NCI-H2227 treated with DMSO at 0.1 percent for 48 hours (cell line): Measurements from ENCODE around the gene PRSS56.
A peak's percentile ranks its signal among the peaks of the same experiment; 100 is the strongest.

Source experiments
- DNase-seq: peaks from one replicate; lab custom pipeline; 2025; lab: John Stamatoyannopoulos, UW

Gene PRSS56

GRCh38 chr2:232502511-232502910, 17.7 kb upstream of the PRSS56 start:
- DNase-seq, result no peak

DNA sequence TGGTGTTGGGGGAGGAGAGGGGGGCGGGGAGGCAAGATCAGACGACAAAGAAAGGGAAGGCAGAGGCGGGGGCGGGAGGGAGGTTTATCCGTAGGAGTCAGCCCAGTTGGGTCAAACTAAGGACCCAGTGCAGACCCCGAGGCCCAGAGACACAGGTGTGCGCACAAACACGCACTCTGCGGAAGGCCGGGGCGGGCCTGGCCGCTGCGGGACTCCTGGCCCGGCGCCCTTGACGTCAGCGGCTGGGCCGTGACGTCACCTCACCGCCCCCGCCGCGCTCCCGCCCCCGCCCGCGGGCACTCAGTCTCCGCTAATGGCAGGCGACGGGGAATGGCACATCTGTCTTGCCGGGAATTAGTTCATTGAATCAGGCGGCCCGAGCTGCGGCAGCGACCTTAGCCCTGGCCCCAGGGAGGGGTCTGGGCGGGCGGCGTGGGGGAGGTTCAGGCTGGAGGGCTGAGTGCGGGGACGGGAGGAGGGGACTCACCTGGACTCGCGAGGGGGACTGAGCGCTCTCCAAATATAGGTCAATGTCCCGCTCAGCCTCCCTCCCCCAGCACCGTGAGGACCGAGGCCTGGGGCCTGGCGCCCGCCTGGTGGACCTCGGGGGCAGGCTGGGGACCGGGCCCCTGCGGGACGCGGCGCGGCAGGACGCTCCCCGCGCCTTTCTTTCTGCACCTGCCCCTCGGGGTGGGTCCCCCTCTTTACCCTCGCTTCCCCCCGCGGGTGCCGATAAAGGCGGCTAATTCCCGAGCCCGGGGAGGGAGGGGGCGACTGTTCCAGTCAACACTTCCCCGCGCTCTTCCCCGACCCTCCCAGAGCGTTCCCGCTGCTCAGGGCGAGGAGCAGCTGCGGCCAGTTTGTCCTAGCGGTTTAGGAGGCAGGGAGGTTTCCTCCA, 17.0 kb upstream of the PRSS56 start:
- peak; percentile 47 for DNase-seq

GRCh38 chr2:232503809-232504323, 16.3 kb upstream of the PRSS56 start:
- DNase-seq, result no peak

- DNase-seq, result peak; percentile 10
These were observed 15.8 kb upstream of the PRSS56 start for GRCh38 chr2:232504438-232504837.

DNA sequence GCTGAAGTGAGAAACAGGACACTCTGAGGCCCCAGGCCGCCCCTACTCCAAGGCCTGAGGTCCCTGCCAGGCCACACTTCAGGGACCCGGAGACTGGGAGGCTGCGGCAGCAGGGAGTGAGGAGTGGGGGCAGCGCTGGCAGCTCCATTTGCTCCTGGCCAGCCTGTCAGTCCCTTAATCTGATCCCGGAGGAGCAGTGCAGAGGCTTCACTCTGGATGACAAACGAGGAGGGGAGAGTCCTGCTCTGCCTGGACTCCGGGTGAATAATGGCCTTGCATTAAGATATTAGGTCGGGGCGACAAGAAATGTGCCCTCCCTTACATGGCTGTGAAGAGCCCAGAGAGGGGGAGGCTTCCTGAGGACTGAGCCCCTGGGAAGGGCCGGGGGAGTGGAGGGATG, 14.3 kb upstream of the PRSS56 start:
- no peak for DNase-seq

- no peak for DNase-seq
These were observed 13.5 kb upstream of the PRSS56 start for GRCh38 chr2:232506709-232507108.

- no peak for DNase-seq
These were observed 11.9 kb upstream of the PRSS56 start for GRCh38 chr2:232508251-232508650.

GRCh38 chr2:232511336-232511890, 8.8 kb upstream of the PRSS56 start:
- DNase-seq, result peak; percentile 29

DNA sequence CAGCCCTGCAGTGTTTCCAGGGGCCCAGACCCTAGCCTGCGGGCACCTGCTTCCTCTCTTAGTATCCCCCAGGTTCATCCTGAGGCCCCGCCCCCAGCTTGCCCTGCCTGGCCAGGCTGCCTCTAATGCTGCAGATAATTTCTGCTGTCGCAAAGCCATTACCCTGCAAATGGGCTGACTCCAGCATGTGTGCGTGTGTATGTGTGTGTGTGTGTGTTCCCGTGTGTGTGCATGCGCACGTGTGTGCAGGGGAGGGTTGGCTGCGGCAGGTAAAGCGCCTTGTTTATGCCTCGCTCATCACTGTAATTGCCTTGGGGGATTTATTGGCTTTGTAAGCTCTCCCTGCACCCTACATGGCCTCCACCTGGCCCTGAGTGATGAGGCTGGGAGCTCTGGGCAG, 7.6 kb upstream of the PRSS56 start:
- DNase-seq, result peak; percentile 85

DNA sequence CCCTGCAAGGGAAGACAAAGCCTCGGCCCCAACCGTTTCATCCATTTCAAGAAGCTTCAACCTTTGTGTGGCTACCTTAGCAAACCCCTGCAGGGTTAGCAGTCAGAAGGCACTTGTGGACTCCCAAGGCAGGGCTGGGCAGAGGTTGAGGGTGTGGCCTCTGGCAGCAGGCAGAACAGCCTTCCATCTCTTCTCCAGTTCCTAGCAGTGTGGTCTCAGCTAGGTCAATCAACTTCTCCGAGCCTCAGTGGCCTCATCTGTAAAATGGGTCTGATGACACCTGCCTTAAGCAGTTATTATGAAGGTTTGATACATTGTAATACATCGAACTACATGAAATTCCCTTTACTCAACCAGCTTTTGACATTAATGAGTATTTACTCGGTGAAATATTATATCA, 6.8 kb upstream of the PRSS56 start:
- DNase-seq, result no peak

- DNase-seq, result no peak
These were observed 4.5 kb upstream of the PRSS56 start for GRCh38 chr2:232515639-232516038.

DNA sequence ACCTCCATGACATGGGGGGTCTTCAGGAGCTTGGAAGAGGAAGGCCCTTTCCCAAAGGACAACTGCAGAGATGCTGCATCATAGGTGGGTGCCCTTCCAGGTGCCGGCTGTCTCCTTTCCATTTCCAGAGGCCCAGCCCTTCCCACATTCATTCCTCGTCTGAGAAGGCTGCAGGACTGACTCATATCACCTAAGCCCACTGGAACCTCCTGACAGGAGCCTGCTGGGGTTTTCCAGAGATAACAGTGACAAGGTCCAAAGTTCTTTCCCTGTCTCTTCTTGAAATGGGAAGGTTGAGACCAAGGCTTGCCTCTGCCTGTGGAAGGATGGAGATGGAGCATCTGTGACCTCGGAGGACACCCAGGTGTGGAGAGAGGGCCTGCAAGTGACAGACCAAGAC, 3.6 kb upstream of the PRSS56 start:
- DNase-seq, result no peak

DNA sequence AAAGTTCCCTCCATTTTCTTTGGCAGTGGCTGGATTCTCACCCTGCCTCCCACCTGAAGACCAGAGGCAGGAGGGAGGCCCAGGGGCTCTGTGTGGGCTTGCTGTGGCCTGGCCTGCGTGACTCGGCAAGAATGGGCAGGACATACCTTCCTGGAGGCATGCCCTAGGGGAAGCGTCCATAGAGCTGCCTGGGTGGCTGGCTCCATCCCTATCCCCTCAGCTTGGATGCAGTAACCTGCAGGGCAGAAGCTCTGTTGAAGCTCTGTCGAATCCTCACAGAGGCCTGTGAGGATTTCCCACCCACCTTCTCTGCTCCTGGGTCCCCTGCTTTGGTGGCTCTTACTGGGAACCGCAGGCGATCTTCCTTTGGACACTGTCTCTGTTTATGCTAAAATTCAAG, 1.3 kb upstream of the PRSS56 start:
- no peak for DNase-seq

DNA sequence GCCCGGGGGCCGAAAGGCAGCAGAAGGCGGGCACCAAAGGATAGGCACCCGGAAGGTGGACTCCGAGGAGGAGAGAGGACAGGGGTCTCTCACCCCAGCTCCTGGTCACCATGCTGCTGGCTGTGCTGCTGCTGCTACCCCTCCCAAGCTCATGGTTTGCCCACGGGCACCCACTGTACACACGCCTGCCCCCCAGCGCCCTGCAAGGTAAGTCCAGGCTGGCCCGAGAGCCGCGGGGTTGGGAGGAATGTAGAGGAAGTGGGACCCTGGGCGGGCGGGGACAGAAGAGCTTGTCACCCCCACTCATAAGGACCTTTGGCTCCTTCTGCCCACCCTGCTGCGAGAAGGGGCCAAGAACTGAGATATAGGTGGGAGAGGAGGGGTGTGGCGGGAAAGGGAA, 301 bp downstream of the PRSS56 start:
- DNase-seq, result no peak

DNA sequence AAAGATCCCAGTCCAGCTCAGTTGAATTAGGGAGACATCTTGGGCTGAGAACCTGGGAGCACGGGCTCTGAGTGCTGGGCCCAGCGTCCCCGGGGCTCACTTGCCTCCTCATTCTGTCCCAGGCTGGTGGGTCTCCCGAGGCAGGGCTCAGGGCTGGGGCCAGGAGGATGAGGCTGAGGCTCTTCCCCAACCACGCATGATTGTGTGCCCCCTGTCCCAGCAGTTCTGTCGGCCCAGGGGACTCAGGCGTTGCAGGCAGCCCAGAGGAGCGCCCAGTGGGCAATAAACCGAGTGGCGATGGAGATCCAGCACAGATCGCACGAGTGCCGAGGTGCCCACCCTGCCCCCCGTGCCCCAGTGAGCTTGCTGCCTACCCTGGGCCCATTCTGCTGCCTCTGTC, 910 bp downstream of the PRSS56 start:
- no peak for DNase-seq

DNA sequence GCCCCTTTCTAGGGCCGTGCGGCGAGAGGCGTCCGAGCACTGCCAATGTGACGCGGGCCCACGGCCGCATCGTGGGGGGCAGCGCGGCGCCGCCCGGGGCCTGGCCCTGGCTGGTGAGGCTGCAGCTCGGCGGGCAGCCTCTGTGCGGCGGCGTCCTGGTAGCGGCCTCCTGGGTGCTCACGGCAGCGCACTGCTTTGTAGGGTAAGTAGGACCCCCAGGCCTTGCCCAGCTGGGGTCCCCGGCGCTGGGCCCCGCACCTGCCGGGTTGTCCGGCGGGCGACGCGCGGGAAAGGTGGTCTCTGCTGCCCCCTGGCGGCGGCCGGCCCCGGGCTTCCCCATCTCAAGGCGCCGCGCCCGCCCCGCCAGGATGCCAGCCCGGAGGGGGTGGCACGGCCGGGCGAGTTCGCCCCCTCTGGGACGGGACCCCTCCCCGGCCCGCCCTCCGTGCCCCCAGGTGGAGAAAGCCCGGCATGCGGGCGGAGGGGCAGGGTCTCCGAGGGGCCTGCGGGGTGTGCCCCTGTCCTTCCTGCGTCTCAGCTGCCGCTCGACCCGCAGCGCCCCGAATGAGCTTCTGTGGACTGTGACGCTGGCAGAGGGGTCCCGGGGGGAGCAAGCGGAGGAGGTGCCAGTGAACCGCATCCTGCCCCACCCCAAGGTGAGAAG, 1.9 kb downstream of the PRSS56 start:
- no peak for DNase-seq

GRCh38 chr2:232522623-232523401, 2.6 kb downstream of the PRSS56 start:
- DNase-seq, result no peak

DNA sequence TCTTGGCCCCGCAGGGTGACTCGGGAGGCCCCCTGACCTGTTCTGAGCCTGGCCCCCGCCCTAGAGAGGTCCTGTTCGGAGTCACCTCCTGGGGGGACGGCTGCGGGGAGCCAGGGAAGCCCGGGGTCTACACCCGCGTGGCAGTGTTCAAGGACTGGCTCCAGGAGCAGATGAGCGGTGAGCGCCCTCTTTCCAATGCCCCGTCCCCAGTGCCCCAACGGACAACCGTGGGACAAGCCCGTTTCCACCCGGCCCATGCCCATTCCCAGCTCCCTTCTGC, 3.2 kb downstream of the PRSS56 start:
- no peak for DNase-seq

DNA sequence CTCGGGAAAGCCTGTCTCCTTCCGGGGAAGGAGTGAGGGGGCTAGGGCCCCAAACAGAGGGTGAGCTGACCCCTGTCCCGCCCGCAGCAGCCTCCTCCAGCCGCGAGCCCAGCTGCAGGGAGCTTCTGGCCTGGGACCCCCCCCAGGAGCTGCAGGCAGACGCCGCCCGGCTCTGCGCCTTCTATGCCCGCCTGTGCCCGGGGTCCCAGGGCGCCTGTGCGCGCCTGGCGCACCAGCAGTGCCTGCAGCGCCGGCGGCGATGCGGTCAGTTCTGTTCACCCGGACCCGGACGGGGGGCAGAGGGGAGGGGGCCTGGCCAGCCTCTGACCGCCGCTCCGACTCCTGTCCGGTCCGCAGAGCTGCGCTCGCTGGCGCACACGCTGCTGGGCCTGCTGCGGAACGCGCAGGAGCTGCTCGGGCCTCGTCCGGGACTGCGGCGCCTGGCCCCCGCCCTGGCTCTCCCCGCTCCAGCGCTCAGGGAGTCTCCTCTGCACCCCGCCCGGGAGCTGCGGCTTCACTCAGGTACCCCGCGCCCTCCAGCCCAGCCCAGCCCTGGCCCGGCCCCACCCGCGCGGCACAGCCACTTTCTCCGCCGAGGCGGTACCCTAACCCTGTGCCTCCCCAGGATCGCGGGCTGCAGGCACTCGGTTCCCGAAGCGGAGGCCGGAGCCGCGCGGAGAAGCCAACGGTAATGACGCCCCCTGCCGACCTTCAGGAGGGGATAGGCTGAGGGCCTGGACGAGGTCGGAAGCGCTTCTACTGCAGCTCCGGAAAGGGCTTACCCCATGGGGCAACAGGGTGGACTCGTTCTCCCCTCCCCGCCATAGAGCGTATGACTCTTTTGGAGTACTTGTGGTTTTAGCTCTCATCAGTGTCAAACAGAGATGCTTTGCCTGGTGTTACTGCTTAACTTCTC, 3.8 kb downstream of the PRSS56 start:
- DNase-seq, result no peak

GRCh38 chr2:232524771-232525170, 4.6 kb downstream of the PRSS56 start:
- no peak for DNase-seq

DNA sequence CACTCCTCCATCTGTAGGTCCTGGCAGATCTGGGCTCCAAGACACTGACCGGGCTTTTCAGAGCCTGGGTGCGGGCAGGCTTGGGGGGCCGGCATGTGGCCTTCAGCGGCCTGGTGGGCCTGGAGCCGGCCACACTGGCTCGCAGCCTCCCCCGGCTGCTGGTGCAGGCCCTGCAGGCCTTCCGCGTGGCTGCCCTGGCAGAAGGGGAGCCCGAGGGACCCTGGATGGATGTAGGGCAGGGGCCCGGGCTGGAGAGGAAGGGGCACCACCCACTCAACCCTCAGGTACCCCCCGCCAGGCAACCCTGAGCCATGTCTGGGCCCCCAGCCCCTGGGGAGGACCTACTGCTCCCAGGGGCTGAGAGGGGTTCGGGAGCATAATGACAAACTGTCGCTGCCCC, 5.0 kb downstream of the PRSS56 start:
- DNase-seq, result no peak
